Smooth muscle cell (in vitro differentiated cells): ENCODE measurements around the gene RICTOR. TPM values are rescaled to one million over a fixed set of nuclear protein-coding genes. Genes with fewer than 3 reads are reported as not detected.

Source experiments
- DNase-seq: peaks from one replicate; lab custom pipeline; 2025; ENCODE audit not compliant: unreplicated experiment; lab: John Stamatoyannopoulos, UW
- H2AFZ ChIP-seq: fragments of 200-600 bp; sonication (generic); 2 replicates; pipeline ENCODE4 v1.6.0; 2016; ENCODE audit warnings: antibody characterized with exemption, low read depth, mild to moderate bottlenecking
- H3F3A ChIP-seq: fragments of 200-600 bp; sonication (generic); 2 replicates; pipeline ENCODE4 v1.6.0; 2017; ENCODE audit warnings: antibody characterized with exemption, low read depth
- H3K27ac ChIP-seq: fragments of 200-600 bp; sonication (generic); 2 replicates; pipeline ENCODE4 v1.5.1; 2016; ENCODE audit warnings: low read depth, mild to moderate bottlenecking
- H3K27me3 ChIP-seq: fragments of 200-600 bp; sonication (generic); 2 replicates; pipeline ENCODE4 v1.6.1; 2016; ENCODE audit warnings: low read depth, mild to moderate bottlenecking
- H3K36me3 ChIP-seq: fragments of 200-600 bp; sonication (generic); 2 replicates; pipeline ENCODE4 v1.5.1; 2016; ENCODE audit warnings: low read depth
- H3K4me1 ChIP-seq: fragments of 200-600 bp; sonication (generic); 2 replicates; pipeline ENCODE4 v1.5.1; 2016; ENCODE audit warnings: low read depth
- H3K4me2 ChIP-seq: fragments of 200-600 bp; sonication (generic); 2 replicates; pipeline ENCODE4 v1.6.0; 2016; ENCODE audit warnings: mild to moderate bottlenecking
- H3K4me3 ChIP-seq: fragments of 200-600 bp; sonication (generic); 2 replicates; pipeline ENCODE4 v1.5.1; 2016; ENCODE audit warnings: mild to moderate bottlenecking
- H3K79me2 ChIP-seq: fragments of 200-600 bp; sonication (generic); 2 replicates; pipeline ENCODE4 v1.6.0; 2016; ENCODE audit warnings: low read depth, mild to moderate bottlenecking
- H3K9ac ChIP-seq: fragments of 200-600 bp; sonication (generic); 2 replicates; pipeline ENCODE4 v1.6.0; 2016; ENCODE audit warnings: low read depth
- H3K9me3 ChIP-seq: fragments of 200-600 bp; sonication (generic); replicated peaks from 2 replicates; pipeline ENCODE4 v1.5.1; 2016; ENCODE audit warnings: low read depth
- H4K20me1 ChIP-seq: fragments of 200-600 bp; sonication (generic); 2 replicates; pipeline ENCODE4 v1.6.0; 2016; ENCODE audit warnings: low read depth
- CTCF ChIP-seq: fragments of 200-600 bp; sonication (generic); IDR thresholded peaks from 2 replicates; pipeline ENCODE4 v1.5.1; 2017; ENCODE audit warnings: borderline replicate concordance, mild to moderate bottlenecking, antibody characterized with exemption; ENCODE audit not compliant: insufficient read depth, poor library complexity, severe bottlenecking
- WGBS: methylation state at CpG from one replicate; pipeline ENCODE4 v1.1.7; 2016; ENCODE audit warnings: low lambda C conversion rate; 5-methylcytosine and 5-hydroxymethylcytosine counted together
- polyA plus RNA-seq: library from polyadenylated mRNA; unstranded; fragments of >200 nt; fragmentation: Nextera tagmentation; extraction: Ambion mirVana; gene quantifications from 2 replicates; pipeline ENCODE4 v1.2.1, GENCODE V29; 2016
- total RNA-seq: library from RNA; depleted of rRNA; stranded (reverse); fragments of >200 nt; gene quantifications from 2 replicates; pipeline ENCODE4 v1.2.3, GENCODE V29; 2014

Gene RICTOR
- total and polyA plus RNA-seq, 2 experiments from 2014 or later: 3.6 to 30.2 TPM

GRCh38 chr5:39116344-39117170, 42.4 kb upstream of the RICTOR start:
- H3K4me3 ChIP-seq: no peak overlapping the region
- DNase-seq: no peak
- H3K9me3 ChIP-seq: no peaks in the 10 kb centered on the region
- H3K4me1 ChIP-seq: no peaks in the 10 kb centered on the region
- TF ChIP-seq CTCF: no peak
- no peak overlapping the region for H3K27ac ChIP-seq
- H3K79me2 ChIP-seq: no peaks in the 10 kb centered on the region
- H2AFZ ChIP-seq: no peak overlapping the region
- no peak overlapping the region for H3K9ac ChIP-seq
- no peaks in the 10 kb centered on the region for H4K20me1 ChIP-seq
- H3K27me3 ChIP-seq: no peaks in the 10 kb centered on the region
- no peaks in the 10 kb centered on the region for H3F3A ChIP-seq
- H3K36me3 ChIP-seq: no peaks in the 10 kb centered on the region
- 91% methylated on average over 3 of the region's 3 CpGs for WGBS
- no peak overlapping the region for H3K4me2 ChIP-seq

- H4K20me1 ChIP-seq: no peaks in the 10 kb centered on the region
- TF ChIP-seq CTCF: no peak
- H3K4me2 ChIP-seq: no peak overlapping the region
- H3F3A ChIP-seq: no peaks in the 10 kb centered on the region
- peaks cover 2% of the 10 kb centered on the region for H3K27me3 ChIP-seq
- no peak for DNase-seq
- no peak overlapping the region for H3K9ac ChIP-seq
- no peaks in the 10 kb centered on the region for H3K79me2 ChIP-seq
- no peaks in the 10 kb centered on the region for H3K4me1 ChIP-seq
- no peak overlapping the region for H2AFZ ChIP-seq
- H3K27ac ChIP-seq: no peak overlapping the region
- no peak overlapping the region for H3K4me3 ChIP-seq
- H3K9me3 ChIP-seq: no peaks in the 10 kb centered on the region
- WGBS: 92% methylated on average over 5 of the region's 5 CpGs
- no peaks in the 10 kb centered on the region for H3K36me3 ChIP-seq
These were observed 41.6 kb upstream of the RICTOR start for GRCh38 chr5:39115644-39116343.

- Histone ChIP-seq H3K9me3 (no peaks in the 10 kb centered on the region), H3K79me2 (no peaks in the 10 kb centered on the region), H4K20me1 (no peaks in the 10 kb centered on the region), H3K4me3 (no peak overlapping the region), H3K9ac (no peak overlapping the region), H3K4me1 (no peaks in the 10 kb centered on the region), H3K27ac (no peak overlapping the region), H3K27me3 (peaks cover 6% of the 10 kb centered on the region), H3K36me3 (no peaks in the 10 kb centered on the region), H3F3A (no peaks in the 10 kb centered on the region), H3K4me2 (no peak overlapping the region), H2AFZ (no peak overlapping the region)
- 93% methylated on average over 4 of the region's 4 CpGs for WGBS
- no peak for DNase-seq
- TF ChIP-seq CTCF: no peak
These were observed 40.0 kb upstream of the RICTOR start for GRCh38 chr5:39114155-39114554.
